GM06990 (cell line): Measurements from ENCODE around the gene MT1E.

ENCODE experiments used
- DNase-seq: peaks from one replicate; pipeline ENCODE4 v3.0.0-alpha.2; 2011; ENCODE audit not compliant: insufficient read length; ENCODE audit errors: extremely low read depth
- H3K27me3 ChIP-seq: replicated peaks from 2 replicates; pipeline ENCODE4 v1.6.0; 2011; ENCODE audit warnings: low read length; ENCODE audit not compliant: control insufficient read depth, insufficient read depth
- H3K36me3 ChIP-seq: 2 replicates; pipeline ENCODE4 v1.5.1; 2011; ENCODE audit warnings: low read length; ENCODE audit not compliant: control insufficient read depth, insufficient read depth
- H3K4me3 ChIP-seq: replicated peaks from 2 replicates; pipeline ENCODE4 v1.5.1; 2011; ENCODE audit warnings: low read depth, mild to moderate bottlenecking, control low read depth, low read length
- TF ChIP-seq, protein P1 (sequence below): IDR thresholded peaks from 2 replicates; pipeline ENCODE4 v1.5.1; 2011; ENCODE audit warnings: low read length, control low read depth, mild to moderate bottlenecking, inconsistent platforms; ENCODE audit not compliant: insufficient read depth, poor library complexity, severe bottlenecking

MT1E gene

GRCh38 chr16:56625943-56626654 lies 518 bp downstream of the MT1E start:
- TF ChIP-seq, protein P1, sequence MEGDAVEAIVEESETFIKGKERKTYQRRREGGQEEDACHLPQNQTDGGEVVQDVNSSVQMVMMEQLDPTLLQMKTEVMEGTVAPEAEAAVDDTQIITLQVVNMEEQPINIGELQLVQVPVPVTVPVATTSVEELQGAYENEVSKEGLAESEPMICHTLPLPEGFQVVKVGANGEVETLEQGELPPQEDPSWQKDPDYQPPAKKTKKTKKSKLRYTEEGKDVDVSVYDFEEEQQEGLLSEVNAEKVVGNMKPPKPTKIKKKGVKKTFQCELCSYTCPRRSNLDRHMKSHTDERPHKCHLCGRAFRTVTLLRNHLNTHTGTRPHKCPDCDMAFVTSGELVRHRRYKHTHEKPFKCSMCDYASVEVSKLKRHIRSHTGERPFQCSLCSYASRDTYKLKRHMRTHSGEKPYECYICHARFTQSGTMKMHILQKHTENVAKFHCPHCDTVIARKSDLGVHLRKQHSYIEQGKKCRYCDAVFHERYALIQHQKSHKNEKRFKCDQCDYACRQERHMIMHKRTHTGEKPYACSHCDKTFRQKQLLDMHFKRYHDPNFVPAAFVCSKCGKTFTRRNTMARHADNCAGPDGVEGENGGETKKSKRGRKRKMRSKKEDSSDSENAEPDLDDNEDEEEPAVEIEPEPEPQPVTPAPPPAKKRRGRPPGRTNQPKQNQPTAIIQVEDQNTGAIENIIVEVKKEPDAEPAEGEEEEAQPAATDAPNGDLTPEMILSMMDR = no peak
- Histone ChIP-seq H3K36me3 (no peaks in the 10 kb centered on the region), H3K27me3 (no peaks in the 10 kb centered on the region; the same call in 1 of the 2 replicates), H3K4me3 (peak overlapping the region; percentile 59)
- no peak for DNase-seq

- Histone ChIP-seq H3K36me3 (no peaks in the 10 kb centered on the region), H3K4me3 (no peak overlapping the region), H3K27me3 (no peaks in the 10 kb centered on the region; the same call in 1 of the 2 replicates)
- no peak for DNase-seq
- TF ChIP-seq, protein P1 = no peak
Observed at GRCh38 chr16:56626685-56627084, 1.1 kb downstream of the MT1E start.

DNA sequence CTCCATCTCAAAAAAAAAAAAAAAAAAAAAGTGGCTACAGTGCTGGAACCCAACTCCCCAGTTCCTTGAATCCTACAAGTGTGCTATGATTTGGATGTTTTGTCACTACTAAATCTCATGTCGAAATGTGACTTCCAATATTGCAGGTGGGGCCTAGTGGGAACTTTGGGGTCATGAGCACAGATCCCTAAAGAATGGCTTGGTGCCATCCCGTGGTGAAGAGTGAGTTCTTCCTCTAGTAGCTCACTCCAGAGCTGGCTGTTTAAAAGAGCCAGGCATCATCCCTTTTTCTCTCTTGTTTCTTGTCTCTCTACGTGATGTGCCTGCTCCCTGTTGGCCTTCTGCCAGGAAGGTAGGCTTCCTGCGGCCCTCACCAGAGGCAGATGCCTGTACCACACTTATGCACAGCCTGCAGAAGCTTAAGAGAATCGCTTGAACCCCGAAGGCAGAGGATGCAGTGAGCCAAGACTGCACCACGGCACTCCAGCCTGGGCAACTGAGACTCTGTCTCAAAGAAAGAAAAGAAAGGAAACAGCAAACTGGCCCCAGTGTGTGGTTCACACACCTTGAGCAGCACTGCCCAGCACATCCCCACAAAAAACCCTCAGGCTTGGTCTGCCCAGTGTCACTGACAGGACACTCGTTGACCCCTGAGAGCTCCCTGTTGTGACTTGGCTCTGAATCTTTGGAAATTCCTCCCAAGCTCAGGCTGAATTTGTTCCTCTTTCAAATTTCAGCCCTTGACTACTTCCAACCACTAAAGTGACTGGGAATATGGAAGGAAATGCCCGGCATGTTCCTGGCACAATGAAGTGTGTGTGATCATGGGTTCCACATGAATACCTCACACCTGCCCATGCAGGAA lies 3.1 kb downstream of the MT1E start:
- no peak for DNase-seq
- H3K27me3 ChIP-seq = peaks cover 2% of the 10 kb centered on the region; the same call in 1 of the 2 replicates
- H3K36me3 ChIP-seq = no peaks in the 10 kb centered on the region
- no peak overlapping the region for H3K4me3 ChIP-seq
- TF ChIP-seq, protein P1 = no peak

GRCh38 chr16:56629531-56629930 lies 4.0 kb downstream of the MT1E start:
- DNase-seq = no peak

DNA sequence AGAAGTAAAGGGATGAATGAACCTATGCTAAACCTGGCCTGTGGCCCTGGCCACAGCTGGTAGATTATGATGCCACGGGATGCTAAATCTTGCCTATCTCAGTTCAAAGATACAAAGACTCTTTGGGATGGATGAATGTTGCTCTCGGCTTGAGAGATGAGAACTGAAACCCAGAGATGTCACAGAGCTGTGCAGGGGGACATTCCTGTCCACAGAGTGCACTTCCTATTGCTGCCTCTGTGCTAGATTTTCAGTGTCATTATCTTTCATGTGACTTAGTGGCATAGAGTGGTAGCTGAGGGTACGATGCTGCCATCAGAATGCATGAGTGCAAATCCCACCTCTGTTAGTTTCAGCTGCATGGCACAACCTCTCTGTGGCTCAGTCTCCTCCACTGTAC lies 4.6 kb downstream of the MT1E start:
- H3K27me3 ChIP-seq = peaks cover 3% of the 10 kb centered on the region

More at GRCh38 chr16:56629531-56629930, 4.0 kb downstream of the MT1E start:
- Histone ChIP-seq H3K27me3 (peaks cover 3% of the 10 kb centered on the region), H3K4me3 (no peak overlapping the region), H3K36me3 (no peaks in the 10 kb centered on the region)
- TF ChIP-seq, protein P1 = no peak

More for the DNA sequence above, 4.6 kb downstream of the MT1E start:
- TF ChIP-seq, protein P1 = no peak
- Histone ChIP-seq H3K4me3 (no peak overlapping the region), H3K36me3 (no peaks in the 10 kb centered on the region)
- DNase-seq = no peak
